Stimulated activated CD4-positive, alpha-beta T cell treated with anti-CD3 and anti-CD28 coated beads, Interleukin-4, amount 100 ng/mL, for 4 hours (primary cell): ENCODE results near the gene RAD51B.

Experiments used
- DNase-seq, 2 experiments: peaks; one replicate each; pipeline ENCODE4 v3.0.0-alpha.2; 2020

Gene RAD51B

GRCh38 chr14:68547305-68548193, 728.0 kb downstream of the RAD51B start:
- no peak for DNase-seq

GRCh38 chr14:68548194-68549076, 728.9 kb downstream of the RAD51B start:
- DNase-seq = no peak

GRCh38 chr14:68550338-68550715, 730.7 kb downstream of the RAD51B start:
- no peak for DNase-seq

- DNase-seq = no peak
These were observed 731.6 kb downstream of the RAD51B start for GRCh38 chr14:68551045-68551683.

GRCh38 chr14:68552075-68552474, 732.5 kb downstream of the RAD51B start:
- no peak for DNase-seq

- DNase-seq = no peak
These were observed 733.0 kb downstream of the RAD51B start for GRCh38 chr14:68552602-68553001.

- no peak for DNase-seq
These were observed 733.7 kb downstream of the RAD51B start for GRCh38 chr14:68553311-68553710.

GRCh38 chr14:68554231-68554630, 734.7 kb downstream of the RAD51B start:
- no peak for DNase-seq

- DNase-seq = no peak
These were observed 736.7 kb downstream of the RAD51B start for GRCh38 chr14:68556253-68556652.

GRCh38 chr14:68557648-68558047, 738.1 kb downstream of the RAD51B start:
- no peak for DNase-seq

- no peak for DNase-seq
These were observed 738.5 kb downstream of the RAD51B start for GRCh38 chr14:68558096-68558495.

- no peak for DNase-seq
These were observed 740.4 kb downstream of the RAD51B start for GRCh38 chr14:68559949-68560348.

- DNase-seq = no peak
These were observed 742.0 kb downstream of the RAD51B start for GRCh38 chr14:68561531-68562007.

- no peak for DNase-seq
These were observed 743.3 kb downstream of the RAD51B start for GRCh38 chr14:68562911-68563250.

- no peak for DNase-seq
These were observed 743.9 kb downstream of the RAD51B start for GRCh38 chr14:68563251-68564131.

GRCh38 chr14:68564191-68564825, 744.7 kb downstream of the RAD51B start:
- DNase-seq = no peak

GRCh38 chr14:68564826-68565759, 745.5 kb downstream of the RAD51B start:
- no peak for DNase-seq

GRCh38 chr14:68566075-68566474, 746.5 kb downstream of the RAD51B start:
- no peak for DNase-seq

- no peak for DNase-seq
These were observed 749.6 kb downstream of the RAD51B start for GRCh38 chr14:68568907-68569897.
